ENCODE measurements around the gene AVP. TPM values are rescaled to one million over a fixed set of nuclear protein-coding genes. Genes with fewer than 3 reads are reported as not detected.

The AVP gene
- total and polyA plus RNA-seq, 2 donors (not counting 3 experiments of a cell fraction or from before 2014, with no cell fraction given), result not detected

DNA sequence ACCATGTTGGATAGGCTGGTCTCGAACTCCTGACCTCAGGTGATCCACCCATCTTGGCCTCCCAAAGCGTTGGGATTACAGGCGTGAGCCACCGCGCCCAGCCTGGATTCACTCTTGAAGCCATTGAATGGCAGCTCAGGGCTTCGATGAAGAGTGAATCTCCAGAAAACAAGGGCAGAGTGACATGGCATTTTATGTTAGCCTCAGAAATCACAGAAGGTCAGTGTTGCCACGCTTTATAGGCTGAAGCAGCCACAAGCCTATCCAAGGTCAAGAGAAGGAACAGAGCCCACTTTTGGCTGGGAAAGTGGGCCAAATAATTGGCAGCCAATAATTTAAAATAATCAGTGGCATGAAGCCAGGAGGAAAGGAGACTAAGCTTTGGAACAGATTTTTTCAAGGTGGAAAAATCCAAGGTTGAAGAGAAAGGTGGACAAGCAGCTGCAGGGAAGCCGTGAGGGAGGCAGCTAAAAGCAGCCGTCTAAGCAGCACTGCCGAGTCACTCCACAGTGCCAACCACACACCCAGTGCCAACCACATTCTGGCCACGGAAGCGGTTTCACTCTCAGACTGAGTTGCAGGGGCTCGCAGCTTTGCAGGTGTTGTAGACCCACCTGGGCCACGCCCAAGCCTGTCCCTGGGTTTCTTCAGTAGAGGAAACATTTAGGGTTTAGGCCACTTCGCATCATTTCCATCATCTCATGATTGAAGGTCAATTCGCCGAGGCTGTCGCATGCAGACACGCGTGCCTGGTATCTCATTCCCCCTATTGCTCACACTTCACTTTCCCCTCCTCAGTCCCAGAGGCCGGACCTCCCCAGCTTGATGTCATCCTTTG, 17.4 kb upstream of the AVP start:
- H3K4me1 ChIP-seq (ENCODE audit: control insufficient read depth, extremely low read depth, insufficient read depth, low read length), result no peaks in the 10 kb centered on the region
- H3K27me3 ChIP-seq (ENCODE audit: control insufficient read depth in 2 of 2, insufficient read depth in 2 of 2, low read length in 2 of 2), result no peaks in the 10 kb centered on the region
- intact Hi-C loops (cut with micrococcal nuclease) (no loop called here), dilution Hi-C loops (cut with MboI; ENCODE audit: extremely low pct_ligation_motif_present, low sequenced_read_pairs) (no loop called here)
- POLR2A ChIA-PET, result no interaction called here
- no peaks in the 10 kb centered on the region for H4K20me1 ChIP-seq (replicated peaks; ENCODE audit: control insufficient read depth, extremely low read depth, insufficient read depth, low read length)
- no peak overlapping the region for H2AFZ ChIP-seq (ENCODE audit: low read depth, low read length)
- TF ChIP-seq, protein P1, sequence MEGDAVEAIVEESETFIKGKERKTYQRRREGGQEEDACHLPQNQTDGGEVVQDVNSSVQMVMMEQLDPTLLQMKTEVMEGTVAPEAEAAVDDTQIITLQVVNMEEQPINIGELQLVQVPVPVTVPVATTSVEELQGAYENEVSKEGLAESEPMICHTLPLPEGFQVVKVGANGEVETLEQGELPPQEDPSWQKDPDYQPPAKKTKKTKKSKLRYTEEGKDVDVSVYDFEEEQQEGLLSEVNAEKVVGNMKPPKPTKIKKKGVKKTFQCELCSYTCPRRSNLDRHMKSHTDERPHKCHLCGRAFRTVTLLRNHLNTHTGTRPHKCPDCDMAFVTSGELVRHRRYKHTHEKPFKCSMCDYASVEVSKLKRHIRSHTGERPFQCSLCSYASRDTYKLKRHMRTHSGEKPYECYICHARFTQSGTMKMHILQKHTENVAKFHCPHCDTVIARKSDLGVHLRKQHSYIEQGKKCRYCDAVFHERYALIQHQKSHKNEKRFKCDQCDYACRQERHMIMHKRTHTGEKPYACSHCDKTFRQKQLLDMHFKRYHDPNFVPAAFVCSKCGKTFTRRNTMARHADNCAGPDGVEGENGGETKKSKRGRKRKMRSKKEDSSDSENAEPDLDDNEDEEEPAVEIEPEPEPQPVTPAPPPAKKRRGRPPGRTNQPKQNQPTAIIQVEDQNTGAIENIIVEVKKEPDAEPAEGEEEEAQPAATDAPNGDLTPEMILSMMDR (IDR thresholded peaks at IDR 0.05; ENCODE audit: extremely low read depth in 1 of 2, insufficient read depth in 1 of 2, low read depth in 1 of 2, low read length in 2 of 2), result no peak
- TF ChIP-seq FOS (IDR thresholded peaks at IDR 0.05; ENCODE audit: borderline replicate concordance, insufficient read depth, low read length) (no peak), GATA2 (IDR thresholded peaks at IDR 0.05; ENCODE audit: insufficient read depth, insufficient read length, low read depth, low read length) (no peak), MYC (IDR thresholded peaks at IDR 0.05; ENCODE audit: low read depth, low read length) (no peak), EZH2 (IDR thresholded peaks at IDR 0.05; ENCODE audit: borderline replicate concordance, low read depth, low read length, severe bottlenecking) (no peak), JUN (IDR thresholded peaks at IDR 0.05; ENCODE audit: borderline replicate concordance, insufficient read depth, insufficient read length, low read depth) (no peak), POLR2AphosphoS5 (IDR thresholded peaks at IDR 0.05; ENCODE audit: insufficient read depth, low read depth, low read length) (no peak), POLR2A (IDR thresholded peaks at IDR 0.05; ENCODE audit: low read depth, low read length) (no peak)
- TF ChIP-seq, protein P2, sequence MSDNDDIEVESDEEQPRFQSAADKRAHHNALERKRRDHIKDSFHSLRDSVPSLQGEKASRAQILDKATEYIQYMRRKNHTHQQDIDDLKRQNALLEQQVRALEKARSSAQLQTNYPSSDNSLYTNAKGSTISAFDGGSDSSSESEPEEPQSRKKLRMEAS (IDR thresholded peaks at IDR 0.05; ENCODE audit: insufficient read depth, insufficient read length), result no peak
- no peak for DNase-seq (ENCODE audit: low read depth, low spot score)
- H3K9ac ChIP-seq (replicated peaks; ENCODE audit: extremely low read depth, insufficient read depth, low read length), result no peak overlapping the region
- CTCF ChIA-PET, result interaction anchor here (1.0 to 2.9 kb wide), 3 partner anchors 13 to 49 kb away, joined by 4 to 16 read pairs (median 6); no protein-coding TSS in a partner anchor
- no peaks in the 10 kb centered on the region for H3K36me3 ChIP-seq (ENCODE audit: control insufficient read depth in 2 of 2, extremely low read depth in 1 of 2, insufficient read depth in 2 of 2, low read length in 2 of 2)
- H3K79me2 ChIP-seq (ENCODE audit: control insufficient read depth, insufficient read depth, low read length), result no peaks in the 10 kb centered on the region
- no peak overlapping the region for H3K4me3 ChIP-seq (replicated peaks in 1 of 3; ENCODE audit: insufficient read depth in 1 of 3, low read depth in 1 of 3, low read length in 3 of 3)
- no peaks in the 10 kb centered on the region for H3K9me1 ChIP-seq (replicated peaks; ENCODE audit: control insufficient read depth, extremely low read depth, insufficient read depth, low read length)
- H3K9me3 ChIP-seq (replicated peaks; ENCODE audit: control insufficient read depth, insufficient read depth, low read length), result no peaks in the 10 kb centered on the region
- BruUV-seq (replicated peaks), result no TSS peak
- FAIRE-seq, result no peak
- no peak overlapping the region for H3K27ac ChIP-seq (ENCODE audit: insufficient read depth, low read depth, low read length)
- H3K4me2 ChIP-seq (ENCODE audit: insufficient read depth, low read length), result no peak overlapping the region
